Activated T-helper 17 cell treated with anti-CD3 and anti-CD28 coated beads, Interleukin-2, amount 50 U/mL, for 72 hours (primary cell): ENCODE data around the gene MYO18A. TPM values are rescaled to one million over a fixed set of nuclear protein-coding genes. Genes with fewer than 3 reads are reported as not detected.

Source experiments
- ATAC-seq: fragments of 150-1000 bp; cut with Tn5 transposase; replicated peaks from 2 replicates; pipeline ENCODE4 v1.10.0; 2021; ENCODE audit warnings: mild to moderate bottlenecking, moderate library complexity
- H3K27ac Mint-ChIP-seq: one replicate; pipeline ENCODE4 v1.8.0; 2022; ENCODE audit warnings: mixed read lengths
- H3K27me3 Mint-ChIP-seq: one replicate; pipeline ENCODE4 v1.8.0; 2022; ENCODE audit warnings: mixed read lengths
- H3K36me3 Mint-ChIP-seq: one replicate; pipeline ENCODE4 v1.8.0; 2022; ENCODE audit warnings: low read depth, mild to moderate bottlenecking, mixed read lengths
- H3K4me1 Mint-ChIP-seq: one replicate; pipeline ENCODE4 v1.8.0; 2022; ENCODE audit warnings: mixed read lengths
- H3K4me3 Mint-ChIP-seq: one replicate; pipeline ENCODE4 v1.8.0; 2022; ENCODE audit warnings: mild to moderate bottlenecking, mixed read lengths
- H3K9me3 Mint-ChIP-seq: one replicate; pipeline ENCODE4 v1.8.0; 2022; ENCODE audit warnings: mixed read lengths
- total RNA-seq, 2 donors: library from RNA; stranded (reverse); gene quantifications; one replicate each; pipeline ENCODE4 v1.2.3, GENCODE V29; 2022

Gene MYO18A
- total RNA-seq, 2 donors from 2014 or later = 90.6 to 95.9 TPM

GRCh38 chr17:29140051-29140621 lies 40.1 kb downstream of the MYO18A start:
- Mint-ChIP-seq H3K27ac (peak overlapping the region; percentile 99), H3K4me1 (peaks cover 45% of the 10 kb centered on the region), H3K4me3 (peak overlapping the region; percentile 98), H3K36me3 (peaks cover 41% of the 10 kb centered on the region), H3K9me3 (no peaks in the 10 kb centered on the region), H3K27me3 (no peaks in the 10 kb centered on the region)
- peak; percentile 71 for ATAC-seq

GRCh38 chr17:29138971-29139691 lies 41.1 kb downstream of the MYO18A start:
- ATAC-seq = peak; percentile 41
- Mint-ChIP-seq H3K27ac (peak overlapping the region; percentile 99), H3K9me3 (no peaks in the 10 kb centered on the region), H3K4me1 (peaks cover 43% of the 10 kb centered on the region), H3K36me3 (peaks cover 43% of the 10 kb centered on the region), H3K4me3 (peak overlapping the region; percentile 98), H3K27me3 (no peaks in the 10 kb centered on the region)

GRCh38 chr17:29138184-29138955 lies 41.8 kb downstream of the MYO18A start:
- Mint-ChIP-seq H3K27ac (peak overlapping the region; percentile 99), H3K9me3 (no peaks in the 10 kb centered on the region), H3K4me3 (peak overlapping the region; percentile 98), H3K36me3 (peaks cover 43% of the 10 kb centered on the region), H3K4me1 (peaks cover 41% of the 10 kb centered on the region), H3K27me3 (no peaks in the 10 kb centered on the region)
- ATAC-seq = peak; percentile 68

GRCh38 chr17:29136998-29137730 lies 43.0 kb downstream of the MYO18A start:
- peak overlapping the region; percentile 98 for H3K4me3 Mint-ChIP-seq

GRCh38 chr17:29135464-29135863 lies 44.7 kb downstream of the MYO18A start:
- no peaks in the 10 kb centered on the region for H3K27me3 Mint-ChIP-seq
- no peak for ATAC-seq
- no peaks in the 10 kb centered on the region for H3K9me3 Mint-ChIP-seq
- peak overlapping the region; percentile 98 for H3K4me3 Mint-ChIP-seq
- H3K36me3 Mint-ChIP-seq = peaks cover 35% of the 10 kb centered on the region
- peaks cover 61% of the 10 kb centered on the region for H3K4me1 Mint-ChIP-seq
- peak overlapping the region; percentile 99 for H3K27ac Mint-ChIP-seq

More at GRCh38 chr17:29136998-29137730, 43.0 kb downstream of the MYO18A start:
- peak; percentile 47 for ATAC-seq
- no peaks in the 10 kb centered on the region for H3K27me3 Mint-ChIP-seq
- H3K4me1 Mint-ChIP-seq = peaks cover 49% of the 10 kb centered on the region
- peaks cover 43% of the 10 kb centered on the region for H3K36me3 Mint-ChIP-seq
- peak overlapping the region; percentile 99 for H3K27ac Mint-ChIP-seq
- no peaks in the 10 kb centered on the region for H3K9me3 Mint-ChIP-seq

- H3K9me3 Mint-ChIP-seq = no peaks in the 10 kb centered on the region
- no peaks in the 10 kb centered on the region for H3K27me3 Mint-ChIP-seq
- H3K36me3 Mint-ChIP-seq = peaks cover 24% of the 10 kb centered on the region
- peak; percentile 40 for ATAC-seq
- H3K4me1 Mint-ChIP-seq = peaks cover 48% of the 10 kb centered on the region
- H3K4me3 Mint-ChIP-seq = peak overlapping the region; percentile 73
- peak overlapping the region; percentile 96 for H3K27ac Mint-ChIP-seq
These were observed 47.0 kb downstream of the MYO18A start for GRCh38 chr17:29133121-29133713.

GRCh38 chr17:29131814-29132682 lies 48.1 kb downstream of the MYO18A start:
- Mint-ChIP-seq H3K4me1 (peaks cover 39% of the 10 kb centered on the region), H3K36me3 (peaks cover 20% of the 10 kb centered on the region), H3K4me3 (peak overlapping the region; percentile 73), H3K9me3 (no peaks in the 10 kb centered on the region), H3K27ac (peak overlapping the region; percentile 96), H3K27me3 (no peaks in the 10 kb centered on the region)
- ATAC-seq = peak; percentile 62

GRCh38 chr17:29129731-29130130 lies 50.5 kb downstream of the MYO18A start:
- H3K4me1 Mint-ChIP-seq = peaks cover 29% of the 10 kb centered on the region
- no peaks in the 10 kb centered on the region for H3K36me3 Mint-ChIP-seq
- H3K4me3 Mint-ChIP-seq = no peak overlapping the region
- no peaks in the 10 kb centered on the region for H3K9me3 Mint-ChIP-seq
- no peak for ATAC-seq
- no peaks in the 10 kb centered on the region for H3K27me3 Mint-ChIP-seq
- H3K27ac Mint-ChIP-seq = peak overlapping the region; percentile 42

GRCh38 chr17:29127840-29128239 lies 52.4 kb downstream of the MYO18A start:
- Mint-ChIP-seq H3K27ac (no peak overlapping the region), H3K36me3 (no peaks in the 10 kb centered on the region), H3K4me3 (no peak overlapping the region), H3K4me1 (peaks cover 21% of the 10 kb centered on the region), H3K27me3 (no peaks in the 10 kb centered on the region), H3K9me3 (no peaks in the 10 kb centered on the region)
- no peak for ATAC-seq

GRCh38 chr17:29126268-29126930 lies 53.8 kb downstream of the MYO18A start:
- H3K4me1 Mint-ChIP-seq = peaks cover 9% of the 10 kb centered on the region
- H3K4me3 Mint-ChIP-seq = no peak overlapping the region
- no peak for ATAC-seq
- H3K9me3 Mint-ChIP-seq = no peaks in the 10 kb centered on the region
- no peaks in the 10 kb centered on the region for H3K27me3 Mint-ChIP-seq
- H3K27ac Mint-ChIP-seq = peak overlapping the region; percentile 52
- H3K36me3 Mint-ChIP-seq = peaks cover 8% of the 10 kb centered on the region

GRCh38 chr17:29125651-29126050 lies 54.5 kb downstream of the MYO18A start:
- peaks cover 5% of the 10 kb centered on the region for H3K4me1 Mint-ChIP-seq
- H3K27ac Mint-ChIP-seq = peak overlapping the region; percentile 82
- peaks cover 14% of the 10 kb centered on the region for H3K36me3 Mint-ChIP-seq
- no peaks in the 10 kb centered on the region for H3K27me3 Mint-ChIP-seq
- H3K9me3 Mint-ChIP-seq = no peaks in the 10 kb centered on the region
- no peak for ATAC-seq
- H3K4me3 Mint-ChIP-seq = no peak overlapping the region

- Mint-ChIP-seq H3K27ac (peak overlapping the region; percentile 82), H3K9me3 (no peaks in the 10 kb centered on the region), H3K36me3 (peaks cover 22% of the 10 kb centered on the region), H3K4me1 (peaks cover 5% of the 10 kb centered on the region), H3K4me3 (no peak overlapping the region), H3K27me3 (no peaks in the 10 kb centered on the region)
- ATAC-seq = no peak
These were observed 55.3 kb downstream of the MYO18A start for GRCh38 chr17:29124925-29125273.
